Kasumi-1 (cell line): Measurements from ENCODE around the gene PLEKHA6.
"Not testable (repeated sequence)": the region's sequence is repeated elsewhere in the genome, so short reads cannot be mapped to it uniquely, and the experiment has no call there.

Experiments used
- DNase-seq, 2 experiments: peaks; one replicate each; lab custom pipeline; 2025; lab: John Stamatoyannopoulos, UW

The PLEKHA6 gene

DNA sequence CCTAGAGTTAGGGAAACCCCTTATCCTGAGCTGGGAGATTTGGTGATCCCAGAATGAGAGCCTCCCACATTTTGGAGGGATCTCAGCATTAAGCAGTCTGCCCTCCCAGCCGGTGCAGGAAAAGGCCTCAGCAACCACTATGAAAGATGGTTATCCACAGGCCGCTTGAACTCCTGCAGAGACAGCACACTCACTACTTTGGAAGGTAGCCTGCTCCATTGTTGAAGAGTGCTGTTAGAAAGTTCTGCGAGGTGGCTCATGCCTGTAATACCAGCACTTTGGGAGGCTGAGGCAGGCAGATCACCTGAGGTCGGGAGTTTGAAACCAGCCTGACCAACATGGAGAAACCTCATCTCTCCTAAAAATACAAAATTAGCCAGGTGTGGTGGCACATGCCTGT lies 48.8 kb downstream of the PLEKHA6 start:
- not testable (repeated sequence) for DNase-seq

DNA sequence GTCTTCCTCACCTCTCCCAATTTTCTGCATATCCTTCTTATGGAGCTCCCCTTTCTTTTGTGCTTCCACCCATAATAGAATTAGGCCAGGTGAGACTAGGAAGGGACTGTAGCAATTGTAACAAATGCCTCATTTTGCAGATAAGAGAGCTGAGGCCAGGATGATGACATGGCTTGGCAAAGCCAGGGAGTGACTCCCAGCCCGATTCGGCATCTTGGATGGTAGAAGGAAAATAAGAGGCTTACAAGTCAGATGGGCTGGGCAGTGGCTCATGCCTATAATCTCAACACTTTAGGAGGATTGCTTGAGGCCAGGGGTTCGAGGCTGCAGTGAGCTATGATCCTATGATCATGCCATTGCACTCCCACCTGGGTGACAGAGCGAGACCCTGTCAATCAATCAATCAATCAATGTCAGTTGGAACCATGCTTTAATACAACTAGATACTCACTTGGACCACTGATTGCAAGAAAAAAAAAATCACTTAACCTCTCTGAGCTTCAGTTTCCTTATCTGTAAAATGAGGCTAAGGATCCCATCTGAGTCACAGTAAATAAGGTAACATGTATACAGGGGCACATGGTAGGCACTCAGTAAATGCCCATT lies 51.6 kb downstream of the PLEKHA6 start:
- DNase-seq: no peak

DNA sequence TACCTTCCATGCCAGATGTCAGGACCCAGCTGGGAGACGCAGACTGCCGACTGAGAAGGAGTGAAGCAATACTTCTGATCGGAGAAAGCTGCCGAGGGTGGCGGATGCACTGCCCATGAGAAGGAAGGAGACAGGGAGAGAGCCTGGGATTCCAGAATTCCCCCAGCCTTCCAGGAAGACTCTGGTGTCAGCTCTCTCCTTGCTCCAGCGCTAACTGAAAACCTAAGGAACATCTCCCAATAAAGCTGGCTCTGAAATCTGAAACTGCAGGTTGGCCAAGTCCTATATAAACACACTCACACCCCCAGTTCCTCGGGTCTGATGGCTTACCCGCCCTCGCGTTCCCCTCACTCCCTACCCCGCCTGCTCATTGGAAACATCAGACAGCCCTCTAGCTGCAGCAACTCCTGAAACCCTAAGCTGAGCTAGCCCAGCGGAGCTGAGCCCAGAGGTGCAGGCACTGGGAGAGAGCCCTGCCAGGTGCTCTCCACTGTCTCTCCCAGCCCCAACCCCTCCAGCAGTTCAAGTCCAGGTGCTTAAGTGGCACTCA lies 52.3 kb downstream of the PLEKHA6 start:
- DNase-seq: no peak

DNA sequence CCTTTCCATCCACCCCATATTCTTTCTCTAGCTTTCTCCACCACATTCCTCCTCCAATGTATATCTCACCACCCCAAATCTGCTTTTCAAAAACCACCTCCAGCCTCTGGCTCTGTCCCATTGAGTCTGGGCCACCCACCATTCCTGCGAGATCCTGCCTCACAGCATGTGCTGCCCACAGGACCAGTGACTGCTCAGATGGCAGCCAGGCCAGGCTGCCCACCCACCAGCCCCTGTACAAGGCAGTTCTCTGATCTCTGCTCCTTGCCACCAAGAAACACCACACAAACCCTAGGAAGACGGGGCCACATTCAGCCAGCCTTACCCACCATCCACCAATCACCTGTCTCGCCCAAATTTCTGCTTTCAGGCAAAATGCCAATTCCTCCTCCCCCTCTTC lies 53.7 kb downstream of the PLEKHA6 start:
- DNase-seq: no peak

DNA sequence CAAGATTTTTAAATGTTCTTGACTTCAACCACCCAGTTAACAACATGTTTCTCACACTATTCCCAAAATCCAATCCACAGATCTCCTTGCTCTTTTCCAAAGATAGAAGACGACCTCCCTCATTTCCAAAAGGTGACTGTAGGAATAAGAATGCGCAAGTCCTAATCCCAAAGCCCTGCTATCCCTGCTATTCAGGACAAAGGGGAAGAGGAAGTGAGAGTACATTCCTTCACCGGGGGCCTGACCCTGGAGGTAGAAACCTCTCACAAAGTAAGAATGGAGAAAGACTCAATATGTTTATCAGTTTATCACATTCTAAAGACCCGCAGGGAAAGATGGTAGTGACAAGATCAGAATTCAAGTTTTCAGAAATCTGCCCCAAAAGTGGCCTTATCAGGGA lies 55.7 kb downstream of the PLEKHA6 start:
- DNase-seq: no peak

DNA sequence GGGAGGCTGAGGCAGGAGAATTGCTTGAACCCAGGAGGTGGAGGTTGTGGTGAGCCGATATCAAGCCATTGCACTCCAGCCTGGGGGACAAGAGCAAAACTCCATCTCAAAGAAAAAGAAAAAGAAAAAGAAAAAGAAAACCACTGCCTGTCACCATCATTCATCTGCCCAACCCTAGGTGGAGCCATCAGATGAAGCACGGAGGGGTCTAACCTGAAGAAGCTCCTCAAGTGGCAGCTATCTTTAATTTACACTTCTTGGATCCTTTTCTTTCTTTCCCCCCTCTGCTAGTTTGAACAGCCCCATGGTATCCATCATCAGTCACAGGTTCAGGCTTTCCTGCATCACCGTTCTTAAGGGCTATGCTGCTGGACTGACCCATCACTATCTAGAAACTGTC lies 57.0 kb downstream of the PLEKHA6 start:
- DNase-seq: no peak

DNA sequence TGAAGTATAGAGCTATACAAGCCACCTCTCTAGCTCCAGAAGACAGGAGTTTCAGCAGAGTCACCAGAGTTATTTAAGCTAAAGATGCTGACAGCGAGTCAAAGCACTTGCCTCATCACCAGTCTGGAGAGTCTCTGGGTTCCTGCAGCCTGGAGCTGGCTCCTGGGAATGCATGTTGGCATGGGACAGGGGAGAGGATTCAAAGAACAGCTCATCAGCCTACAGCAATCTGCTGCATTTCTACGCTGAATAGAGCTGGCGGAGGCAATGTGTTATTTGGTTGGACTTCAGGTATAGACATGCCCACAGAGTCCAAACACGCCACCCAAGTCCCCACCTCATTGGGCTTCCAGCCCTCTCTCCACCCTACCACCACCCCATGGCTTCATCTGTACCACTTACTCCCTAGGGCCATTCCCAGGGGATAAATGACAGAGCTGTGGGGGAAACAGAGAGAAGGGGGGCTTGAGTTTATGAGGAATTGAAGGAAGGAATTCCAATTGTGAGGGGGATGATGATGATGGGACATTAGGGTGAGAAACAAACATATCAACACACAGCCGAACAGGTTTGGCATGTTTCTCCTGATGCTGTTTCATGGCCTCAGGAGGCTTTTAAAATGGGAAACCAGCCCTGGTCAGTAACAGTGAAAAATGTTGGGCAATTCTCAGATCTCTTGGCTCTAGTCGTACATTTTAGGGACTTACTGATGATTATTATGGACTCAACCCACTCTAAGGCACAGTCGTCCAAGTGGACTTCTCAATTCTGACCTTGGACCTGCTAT lies 58.4 kb downstream of the PLEKHA6 start:
- no peak for DNase-seq

DNA sequence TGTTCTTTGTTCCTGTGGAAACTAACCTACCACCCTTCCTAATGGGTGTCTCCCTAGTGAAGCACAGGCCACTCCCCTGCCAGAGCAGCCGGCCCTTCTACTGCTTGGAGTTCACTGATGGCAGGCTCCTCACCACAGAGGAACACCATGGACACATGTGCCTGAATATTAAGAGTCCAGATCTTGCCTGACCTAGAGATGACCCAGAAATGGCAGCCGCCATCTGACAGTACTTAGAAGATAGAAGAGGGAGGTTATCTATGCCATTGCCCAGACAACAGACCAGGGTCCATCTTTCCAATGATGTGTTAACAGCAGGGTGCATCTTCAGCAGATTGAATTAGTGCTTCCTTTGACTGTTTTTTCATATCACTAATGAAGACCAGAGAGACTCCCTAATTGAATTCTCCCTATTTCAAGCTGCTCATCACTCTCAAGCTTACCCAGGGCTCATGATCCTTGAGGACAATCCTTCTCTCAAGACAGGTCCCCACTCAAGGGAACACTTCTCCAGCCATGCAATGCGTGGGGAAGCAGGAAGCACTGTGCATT lies 59.8 kb downstream of the PLEKHA6 start:
- no peak for DNase-seq

DNA sequence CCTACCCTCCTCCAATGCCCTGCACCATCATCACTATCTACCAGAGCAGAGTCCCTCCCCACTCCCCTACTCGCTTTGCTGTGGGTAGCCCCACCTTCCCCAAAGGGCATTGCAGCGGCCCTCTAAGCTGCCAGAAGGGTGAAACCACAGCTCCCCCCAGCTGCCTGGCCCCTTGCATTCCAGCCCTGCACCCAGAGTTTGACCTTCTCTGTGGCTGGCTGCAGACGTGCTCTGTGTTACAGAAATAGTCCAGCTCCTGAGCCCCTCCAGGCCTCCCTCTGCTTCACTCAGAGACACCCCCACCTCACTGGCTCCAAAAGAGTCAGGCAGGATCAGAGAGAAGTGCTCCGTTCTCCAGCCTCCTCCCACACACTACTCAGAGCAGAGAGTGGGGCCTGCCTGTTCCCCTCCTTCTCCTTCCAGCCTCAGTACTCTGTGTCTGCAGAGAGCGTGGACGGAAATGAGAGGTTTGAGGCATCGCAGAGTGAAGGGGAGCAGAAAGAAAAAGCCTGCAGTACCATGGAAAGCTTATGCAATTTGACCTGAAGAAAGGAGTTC lies 63.2 kb downstream of the PLEKHA6 start:
- peak; percentile 10 to 32 for DNase-seq

DNA sequence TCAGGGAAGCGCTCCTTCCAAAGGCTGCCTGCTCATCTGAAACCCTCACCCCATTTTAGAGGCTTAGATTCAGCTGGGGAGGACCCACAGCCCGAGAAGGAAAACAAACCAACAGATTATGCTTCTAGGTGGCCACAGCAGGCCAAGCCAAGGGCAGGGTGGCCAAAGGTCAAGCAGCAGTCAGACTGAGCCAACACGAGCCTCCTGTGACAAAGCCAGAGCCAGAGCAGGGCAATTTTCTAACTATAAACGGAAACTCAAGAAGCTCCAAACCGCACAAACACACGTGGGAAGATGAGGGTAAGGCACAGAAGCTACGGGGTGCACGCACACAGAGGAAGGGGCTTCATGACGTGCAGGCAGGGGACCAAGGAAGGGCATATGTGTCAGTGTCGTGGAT lies 64.1 kb downstream of the PLEKHA6 start:
- DNase-seq: no peak

DNA sequence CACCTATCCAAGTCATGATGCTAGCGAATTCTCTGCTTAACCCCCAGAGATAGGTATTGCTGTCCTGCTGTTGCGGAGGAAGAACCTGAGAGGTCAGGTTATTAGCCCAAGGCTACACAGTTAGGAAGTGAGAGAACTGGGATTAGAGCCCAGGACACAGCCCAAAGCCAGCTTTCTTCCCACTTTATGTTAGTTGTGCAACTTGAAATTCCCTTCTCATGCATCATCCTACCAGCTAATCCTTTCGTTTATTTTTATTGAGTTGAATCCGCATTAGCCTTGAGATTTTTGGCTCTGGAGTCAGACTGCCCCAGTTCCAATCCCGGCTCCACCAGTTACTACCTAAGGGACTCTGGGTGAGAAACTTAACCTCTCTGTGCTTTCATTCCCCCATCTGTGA lies 65.4 kb downstream of the PLEKHA6 start:
- DNase-seq: no peak

DNA sequence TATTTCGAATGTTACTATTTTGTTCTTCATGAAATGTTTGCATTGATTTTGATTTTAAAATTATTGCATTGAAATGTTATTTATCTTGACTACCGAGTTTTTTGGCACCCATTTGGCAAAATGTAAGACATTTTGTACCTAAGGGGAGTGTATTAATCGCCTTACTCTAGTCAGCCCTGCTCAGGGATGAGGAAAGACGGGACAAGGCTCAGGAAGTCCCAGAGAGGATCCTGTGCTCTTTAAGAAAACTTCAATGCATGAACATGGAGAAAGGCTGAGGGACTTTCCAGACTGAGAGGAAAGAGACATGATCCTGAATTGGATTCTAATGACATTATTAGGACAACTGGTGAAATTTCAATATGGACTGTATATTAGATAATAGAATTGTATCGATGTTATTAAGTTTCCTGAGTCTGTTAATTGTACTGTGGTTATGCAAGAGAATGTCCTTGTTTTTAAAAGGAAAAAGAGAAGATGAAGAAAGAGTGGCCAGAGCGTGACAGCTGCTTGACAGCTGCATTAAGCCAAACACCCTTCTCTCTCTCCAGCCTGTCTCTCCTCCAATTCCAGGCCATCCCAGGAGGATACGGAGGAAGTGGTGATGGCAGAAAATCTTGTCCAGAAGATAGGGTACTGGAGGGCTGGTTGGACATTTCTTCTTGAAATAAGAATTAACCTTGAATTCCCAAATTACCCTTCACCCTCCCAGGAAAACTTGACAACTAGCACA lies 66.0 kb downstream of the PLEKHA6 start:
- no peak for DNase-seq

DNA sequence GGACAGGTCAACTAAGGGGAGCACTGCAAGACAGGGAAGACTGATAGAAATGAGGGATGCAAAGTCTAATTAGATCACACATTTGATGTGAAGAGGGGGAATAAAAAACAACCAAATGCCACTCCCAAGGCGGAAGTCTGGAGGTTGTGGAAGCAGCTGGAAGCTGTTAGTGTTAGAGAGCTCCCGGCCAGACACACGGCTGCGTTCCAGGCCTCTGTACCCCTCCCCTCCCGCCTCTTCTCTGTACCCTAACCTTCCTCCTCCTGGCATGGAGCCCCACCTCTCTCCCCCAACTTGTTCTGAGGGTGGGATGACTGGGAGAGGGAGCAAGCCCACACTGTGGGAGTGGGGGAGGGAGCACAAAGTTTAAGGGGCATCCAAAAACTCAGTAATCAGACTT lies 67.0 kb downstream of the PLEKHA6 start:
- no peak for DNase-seq

DNA sequence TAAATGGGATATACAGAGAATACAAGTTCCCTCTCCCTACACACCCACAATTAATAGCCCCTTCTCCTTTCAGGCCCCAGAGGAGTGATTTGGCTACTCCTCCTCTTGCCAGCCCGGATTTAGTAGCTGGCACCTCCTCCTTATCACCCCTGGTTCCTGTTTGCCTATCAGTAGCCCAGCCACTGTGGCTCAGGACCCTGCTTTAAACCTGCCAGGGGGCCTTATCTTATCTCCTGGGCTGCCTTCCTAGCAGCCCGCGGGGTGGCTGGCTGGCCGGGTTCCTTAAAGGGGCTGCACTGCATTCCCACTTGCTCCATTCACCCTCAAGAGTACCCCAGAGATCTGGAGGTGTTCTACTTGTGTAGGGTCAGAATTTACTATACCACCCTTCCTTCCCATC lies 70.4 kb downstream of the PLEKHA6 start:
- DNase-seq: no peak

DNA sequence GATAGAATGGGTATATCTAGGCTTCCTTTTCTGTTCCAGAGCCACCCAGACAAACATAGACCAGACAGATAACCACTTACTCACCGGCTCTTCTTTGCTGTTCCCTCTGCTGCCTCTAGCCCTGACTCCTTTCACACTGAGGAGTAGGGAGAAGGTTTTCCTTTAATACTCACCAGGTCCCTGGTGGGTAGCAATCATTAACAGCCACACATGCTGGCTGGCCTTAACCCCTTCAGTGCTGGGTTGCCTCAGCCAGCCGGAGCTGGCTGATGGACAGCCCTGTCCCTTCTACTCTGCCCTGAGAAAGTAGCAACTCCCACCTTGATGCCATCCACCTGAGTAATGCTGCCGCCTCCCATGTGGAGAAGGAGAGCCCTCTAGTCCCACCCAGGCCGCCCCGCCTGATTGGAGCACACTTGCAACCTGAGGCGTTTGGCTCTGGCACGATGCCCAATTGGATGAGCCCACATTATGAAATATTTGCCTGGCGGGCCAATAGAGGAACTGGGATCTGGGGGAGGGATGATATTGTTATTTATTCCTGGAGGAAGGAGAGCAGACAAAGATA lies 71.6 kb downstream of the PLEKHA6 start:
- DNase-seq: no peak

DNA sequence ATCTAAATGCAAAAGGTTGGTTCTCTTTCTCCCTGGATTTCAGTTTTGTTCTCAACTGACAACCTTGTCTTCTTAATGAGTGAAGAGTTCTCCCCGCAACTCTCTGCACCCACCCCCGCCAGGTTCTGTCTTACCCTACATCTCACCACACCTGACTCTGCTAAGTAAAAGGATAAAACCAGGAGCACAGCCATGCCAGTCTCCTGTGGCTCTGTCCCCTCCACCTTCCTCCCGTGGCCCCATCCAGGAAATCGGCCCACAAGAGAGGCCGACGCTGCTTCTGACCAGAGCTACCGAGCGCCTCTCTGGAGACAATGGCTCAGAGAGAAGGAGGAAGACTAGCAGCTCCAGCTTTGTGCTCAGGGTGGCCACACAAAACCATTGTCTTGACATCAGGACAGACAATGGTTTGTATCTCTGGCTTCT lies 72.2 kb downstream of the PLEKHA6 start:
- DNase-seq: no peak

DNA sequence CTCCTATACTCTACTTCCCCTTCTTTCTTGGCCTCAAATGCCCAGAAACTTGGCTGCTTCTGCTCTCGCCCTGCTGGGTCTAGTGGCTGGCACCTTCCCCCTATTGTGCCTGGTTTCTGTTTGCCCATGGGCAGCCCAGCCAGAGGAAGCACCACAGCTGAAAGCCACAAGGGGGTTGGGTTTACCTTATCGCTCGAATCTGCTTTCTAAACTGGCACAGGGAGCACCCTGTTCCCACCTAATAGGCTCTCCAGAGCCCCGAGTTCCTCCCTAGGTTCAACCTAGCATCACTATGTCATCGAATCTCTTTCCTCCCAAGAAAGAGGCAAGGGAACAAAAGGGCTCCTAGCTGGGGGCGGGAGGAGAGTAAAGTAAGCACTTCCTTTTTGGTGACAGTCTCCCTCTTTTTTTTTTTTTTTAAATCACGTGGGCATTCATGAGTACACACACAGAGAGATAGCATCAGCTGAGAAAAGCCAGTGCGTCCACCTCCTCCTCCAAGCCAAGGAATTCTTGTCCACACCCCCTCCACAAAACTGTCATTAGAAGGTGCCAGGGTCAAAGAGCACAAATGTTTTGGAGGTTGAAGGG lies 72.8 kb downstream of the PLEKHA6 start:
- peak; percentile 57 to 65 for DNase-seq

DNA sequence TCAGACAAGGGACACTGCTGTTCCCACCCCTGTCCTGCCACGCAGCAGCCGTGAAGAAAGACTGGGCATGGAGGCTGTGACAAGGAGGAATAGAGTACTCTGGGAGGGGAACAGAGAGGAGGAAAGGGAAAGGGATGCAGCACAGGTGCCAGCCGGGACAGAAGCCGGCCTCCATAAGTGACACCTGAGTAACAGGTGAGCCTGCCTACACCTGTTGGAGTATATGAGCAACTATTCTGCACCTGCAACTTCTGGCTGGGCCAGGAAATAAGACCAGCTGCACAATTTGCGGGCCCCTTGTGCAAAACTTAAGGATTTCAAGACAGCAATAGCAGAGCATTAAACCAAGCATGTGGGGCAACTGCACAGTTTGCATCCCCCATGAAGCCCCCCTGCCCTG lies 73.4 kb downstream of the PLEKHA6 start:
- DNase-seq: no peak

DNA sequence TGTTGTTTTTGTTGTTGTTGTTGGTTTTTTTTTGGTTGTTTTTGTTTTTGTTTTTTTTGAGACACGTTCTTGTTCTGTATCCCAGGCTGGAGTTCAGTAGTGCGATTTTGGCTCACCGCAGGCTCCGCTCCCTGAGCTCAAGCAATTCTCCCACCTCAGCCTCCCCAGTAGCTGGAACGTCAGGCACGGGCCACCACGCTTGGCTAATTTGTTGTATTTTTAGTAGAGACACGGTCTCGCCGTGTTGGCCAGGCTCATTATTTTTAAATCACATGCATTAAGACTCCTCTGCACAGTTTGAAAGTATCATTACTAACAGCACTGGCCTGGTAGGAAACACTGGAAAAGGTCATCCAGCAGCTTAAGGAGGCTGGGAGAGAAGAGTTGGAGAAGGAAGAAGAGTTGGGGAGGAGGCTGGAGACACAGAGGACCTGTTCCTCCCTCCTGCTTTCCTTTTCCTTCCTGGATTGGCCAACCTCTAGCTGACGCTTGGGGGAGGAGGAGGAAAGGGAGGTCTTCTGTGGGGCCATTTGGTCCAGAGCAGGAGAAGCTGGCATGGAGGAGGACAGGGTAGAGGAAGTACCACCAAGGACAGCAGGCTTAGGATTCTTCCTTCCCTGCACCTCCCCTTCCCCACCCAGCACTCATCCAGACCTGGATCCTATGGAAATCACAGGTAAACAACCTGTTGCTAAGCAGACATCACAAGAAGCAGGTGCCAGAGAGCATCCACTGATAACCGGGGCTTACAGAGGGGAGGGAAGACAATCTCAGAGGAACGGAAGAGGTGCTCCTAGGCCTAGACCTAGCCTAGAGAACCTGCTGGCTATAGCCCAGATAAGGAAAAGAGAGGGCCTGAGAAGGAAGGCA lies 74.1 kb downstream of the PLEKHA6 start:
- no peak for DNase-seq

DNA sequence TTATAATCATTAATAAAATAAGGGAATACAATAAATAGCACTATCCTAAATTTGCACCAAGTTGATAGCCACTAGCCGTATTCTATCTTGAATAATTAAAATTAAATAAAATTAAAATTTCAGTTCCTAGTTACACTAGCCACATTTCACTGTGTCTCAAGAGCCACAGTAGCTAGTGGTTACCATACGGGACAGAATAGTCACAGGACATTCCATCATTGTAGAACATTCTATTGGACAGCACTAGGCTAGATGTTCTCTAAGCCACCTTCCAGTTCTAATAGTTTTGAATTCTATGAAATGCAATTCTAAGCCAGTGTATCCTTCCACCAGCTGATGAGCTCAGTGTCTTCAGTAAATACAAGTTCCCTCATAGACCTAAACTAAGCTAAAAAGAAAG lies 74.8 kb downstream of the PLEKHA6 start:
- no peak for DNase-seq
